Measurements from ENCODE around the gene SPATA2L. TPM values are rescaled to one million over a fixed set of nuclear protein-coding genes. Genes with fewer than 3 reads are reported as not detected.
A peak's percentile ranks its signal among the peaks of the same experiment; 100 is the strongest.

SPATA2L gene
- total RNA-seq, 1 experiment from 2014 or later: 6.0 TPM

GRCh38 chr16:89733322-89733721, 31.8 kb upstream of the SPATA2L start:
- Histone ChIP-seq H3K4me1 (no peaks in the 10 kb centered on the region), H3K4me3 (no peak overlapping the region), H3K9me3 (replicated peaks) (no peaks in the 10 kb centered on the region), H3K27ac (no peak overlapping the region), H3K36me3 (peaks cover 77% of the 10 kb centered on the region), H3K27me3 (no peaks in the 10 kb centered on the region)
- no peak for DNase-seq

GRCh38 chr16:89732918-89733242, 31.4 kb upstream of the SPATA2L start:
- no peaks in the 10 kb centered on the region for H3K4me1 ChIP-seq
- no peaks in the 10 kb centered on the region for H3K9me3 ChIP-seq (replicated peaks)
- no peak overlapping the region for H3K27ac ChIP-seq
- no peak overlapping the region for H3K4me3 ChIP-seq
- no peaks in the 10 kb centered on the region for H3K27me3 ChIP-seq
- DNase-seq: no peak
- H3K36me3 ChIP-seq: peaks cover 74% of the 10 kb centered on the region

GRCh38 chr16:89732142-89732917, 30.8 kb upstream of the SPATA2L start:
- H3K4me1 ChIP-seq: no peaks in the 10 kb centered on the region
- H3K36me3 ChIP-seq: peaks cover 75% of the 10 kb centered on the region
- H3K27ac ChIP-seq: no peak overlapping the region
- no peaks in the 10 kb centered on the region for H3K27me3 ChIP-seq
- no peaks in the 10 kb centered on the region for H3K9me3 ChIP-seq (replicated peaks)
- H3K4me3 ChIP-seq: no peak overlapping the region
- no peak for DNase-seq

GRCh38 chr16:89730610-89731234, 29.2 kb upstream of the SPATA2L start:
- H3K9me3 ChIP-seq (replicated peaks): no peaks in the 10 kb centered on the region
- no peaks in the 10 kb centered on the region for H3K4me1 ChIP-seq
- H3K36me3 ChIP-seq: peaks cover 72% of the 10 kb centered on the region
- no peak overlapping the region for H3K4me3 ChIP-seq
- no peak for DNase-seq
- H3K27me3 ChIP-seq: no peaks in the 10 kb centered on the region
- no peak overlapping the region for H3K27ac ChIP-seq

GRCh38 chr16:89729863-89730593, 28.5 kb upstream of the SPATA2L start:
- no peaks in the 10 kb centered on the region for H3K9me3 ChIP-seq (replicated peaks)
- no peaks in the 10 kb centered on the region for H3K27me3 ChIP-seq
- DNase-seq: no peak
- H3K4me3 ChIP-seq: no peak overlapping the region
- no peak overlapping the region for H3K27ac ChIP-seq
- no peaks in the 10 kb centered on the region for H3K4me1 ChIP-seq
- H3K36me3 ChIP-seq: peaks cover 65% of the 10 kb centered on the region

GRCh38 chr16:89729293-89729692, 27.8 kb upstream of the SPATA2L start:
- no peak for DNase-seq
- Histone ChIP-seq H3K36me3 (peaks cover 61% of the 10 kb centered on the region), H3K27ac (no peak overlapping the region), H3K4me3 (no peak overlapping the region), H3K4me1 (peaks cover 2% of the 10 kb centered on the region; the same call in 1 of the 2 replicates), H3K27me3 (no peaks in the 10 kb centered on the region), H3K9me3 (replicated peaks) (no peaks in the 10 kb centered on the region)

GRCh38 chr16:89727406-89728120, 26.1 kb upstream of the SPATA2L start:
- peaks cover 56% of the 10 kb centered on the region for H3K36me3 ChIP-seq

GRCh38 chr16:89723279-89724250, 22.1 kb upstream of the SPATA2L start:
- no peaks in the 10 kb centered on the region for H3K27me3 ChIP-seq
- no peaks in the 10 kb centered on the region for H3K9me3 ChIP-seq (replicated peaks)
- peaks cover 19% of the 10 kb centered on the region for H3K4me1 ChIP-seq
- peaks cover 29% of the 10 kb centered on the region for H3K36me3 ChIP-seq
- DNase-seq: peak; percentile 93 to 94
- no peak overlapping the region for H3K4me3 ChIP-seq
- peak overlapping the region; percentile 62 for H3K27ac ChIP-seq

More at GRCh38 chr16:89727406-89728120, 26.1 kb upstream of the SPATA2L start:
- DNase-seq: no peak
- Histone ChIP-seq H3K9me3 (replicated peaks) (no peaks in the 10 kb centered on the region), H3K27me3 (no peaks in the 10 kb centered on the region), H3K27ac (no peak overlapping the region), H3K4me3 (no peak overlapping the region), H3K4me1 (peaks cover 16% of the 10 kb centered on the region)

- Histone ChIP-seq H3K36me3 (peaks cover 24% of the 10 kb centered on the region), H3K27ac (peak overlapping the region; percentile 62; the same call in 1 of the 2 replicates), H3K9me3 (replicated peaks) (no peaks in the 10 kb centered on the region), H3K4me1 (peaks cover 19% of the 10 kb centered on the region), H3K27me3 (no peaks in the 10 kb centered on the region), H3K4me3 (peak overlapping the region; percentile 86)
- DNase-seq: no peak
Observed at GRCh38 chr16:89722392-89723278, 21.1 kb upstream of the SPATA2L start.

GRCh38 chr16:89721546-89722391, 20.3 kb upstream of the SPATA2L start:
- Histone ChIP-seq H3K27ac (peak overlapping the region; percentile 75; the same call in 1 of the 2 replicates), H3K36me3 (peaks cover 18% of the 10 kb centered on the region), H3K4me1 (peaks cover 19% of the 10 kb centered on the region), H3K9me3 (replicated peaks) (no peaks in the 10 kb centered on the region), H3K4me3 (peak overlapping the region; percentile 86), H3K27me3 (no peaks in the 10 kb centered on the region)
- peak; percentile 38 to 40 for DNase-seq

- Histone ChIP-seq H3K27ac (peak within 1 kb of the TSS; percentile 75), H3K27me3 (no peaks in the 10 kb centered on the region), H3K36me3 (peaks cover 12% of the 10 kb centered on the region; the same call in 1 of the 2 replicates), H3K9me3 (replicated peaks) (no peaks in the 10 kb centered on the region), H3K4me3 (peak within 1 kb of the TSS; percentile 86), H3K4me1 (peaks cover 19% of the 10 kb centered on the region)
- peak; percentile 72 to 82 for DNase-seq
Observed at GRCh38 chr16:89720813-89721545, 19.5 kb upstream of the SPATA2L start, which contains the start of the genes VPS9D1 and ZNF276. Gene VPS9D1 (minus strand): TSS chr16:89720898. CDS start chr16:89720861, 37 bp downstream. Gene ZNF276 (plus strand): TSS chr16:89721537. CDS start chr16:89721641, 104 bp downstream.

- H3K9me3 ChIP-seq (replicated peaks): no peaks in the 10 kb centered on the region
- H3K27me3 ChIP-seq: no peaks in the 10 kb centered on the region
- peaks cover 19% of the 10 kb centered on the region for H3K4me1 ChIP-seq
- H3K4me3 ChIP-seq: peak overlapping the region; percentile 86
- peaks cover 12% of the 10 kb centered on the region; the same call in 1 of the 2 replicates for H3K36me3 ChIP-seq
- DNase-seq: peak in 1 of 2 experiments; percentile 30
- H3K27ac ChIP-seq: peak overlapping the region; percentile 75; the same call in 1 of the 2 replicates
Observed at GRCh38 chr16:89720551-89720812, 19.0 kb upstream of the SPATA2L start.

Data from SJCRH30 (cell line).